HEK293 (cell line): ENCODE data around the gene ABTB2.

Experiments used
- GLIS1 ChIP-seq: fragments of 450-650 bp; formaldehyde crosslinking; IDR thresholded peaks from 2 replicates; pipeline ENCODE4 v1.5.1; 2016; ENCODE audit warnings: missing biosample characterization, missing genetic modification characterization
- KLF10 ChIP-seq: fragments of 450-650 bp; IDR thresholded peaks from 2 replicates; pipeline ENCODE4 v1.5.1; 2018; ENCODE audit warnings: missing biosample characterization, mild to moderate bottlenecking, missing genetic modification characterization
- KLF8 ChIP-seq: fragments of 450-650 bp; formaldehyde crosslinking; IDR thresholded peaks from 2 replicates; pipeline ENCODE4 v1.5.1; 2016; ENCODE audit warnings: missing biosample characterization, missing genetic modification characterization
- REPIN1 ChIP-seq: fragments of 450-650 bp; formaldehyde crosslinking; IDR thresholded peaks from 2 replicates; pipeline ENCODE4 v1.5.1; 2017; ENCODE audit warnings: missing biosample characterization, missing genetic modification characterization, low read depth
- SALL2 ChIP-seq: fragments of 450-650 bp; formaldehyde crosslinking; IDR thresholded peaks from 2 replicates; pipeline ENCODE4 v1.5.0; 2017; ENCODE audit warnings: missing biosample characterization, mild to moderate bottlenecking, missing genetic modification characterization, borderline replicate concordance
- SP7 ChIP-seq: fragments of 450-650 bp; formaldehyde crosslinking; IDR thresholded peaks from 2 replicates; pipeline ENCODE4 v1.5.1; 2016; ENCODE audit warnings: missing biosample characterization, missing genetic modification characterization
- ZBTB8A ChIP-seq: fragments of 450-650 bp; formaldehyde crosslinking; IDR thresholded peaks from 2 replicates; pipeline ENCODE4 v1.5.1; 2016; ENCODE audit warnings: missing biosample characterization, missing genetic modification characterization
- ZEB2 ChIP-seq: fragments of 450-650 bp; formaldehyde crosslinking; IDR thresholded peaks from 2 replicates; pipeline ENCODE4 v1.5.1; 2016; ENCODE audit warnings: missing biosample characterization, missing genetic modification characterization
- ZNF138 ChIP-seq: fragments of 450-650 bp; formaldehyde crosslinking; IDR thresholded peaks from 2 replicates; pipeline ENCODE4 v1.5.1; 2016; ENCODE audit warnings: missing biosample characterization, missing genetic modification characterization, borderline replicate concordance
- ZNF169 ChIP-seq: fragments of 450-650 bp; formaldehyde crosslinking; IDR thresholded peaks from 2 replicates; pipeline ENCODE4 v1.5.1; 2016; ENCODE audit warnings: missing biosample characterization, missing genetic modification characterization
- ZNF23 ChIP-seq: fragments of 450-650 bp; formaldehyde crosslinking; IDR thresholded peaks from 2 replicates; pipeline ENCODE4 v1.5.1; 2016; ENCODE audit warnings: missing biosample characterization, missing genetic modification characterization, borderline replicate concordance
- ZNF239 ChIP-seq: fragments of 450-650 bp; formaldehyde crosslinking; IDR thresholded peaks from 2 replicates; pipeline ENCODE4 v1.5.1; 2016; ENCODE audit warnings: missing biosample characterization, missing genetic modification characterization
- ZNF335 ChIP-seq: fragments of 450-650 bp; formaldehyde crosslinking; conservative IDR thresholded peaks from 2 replicates; pipeline ENCODE4 v1.5.1; 2016; ENCODE audit warnings: missing biosample characterization, missing genetic modification characterization
- ZNF501 ChIP-seq: fragments of 450-650 bp; formaldehyde crosslinking; IDR thresholded peaks from 2 replicates; pipeline ENCODE4 v1.5.1; 2016; ENCODE audit warnings: missing biosample characterization, missing genetic modification characterization
- ZNF529 ChIP-seq: fragments of 450-650 bp; formaldehyde crosslinking; IDR thresholded peaks from 2 replicates; pipeline ENCODE4 v1.5.1; 2017; ENCODE audit warnings: missing genetic modification characterization, missing biosample characterization; ENCODE audit not compliant: insufficient replicate concordance
- ZNF596 ChIP-seq: fragments of 450-650 bp; IDR thresholded peaks from 2 replicates; pipeline ENCODE4 v1.5.0; 2018; ENCODE audit warnings: missing biosample characterization, mild to moderate bottlenecking, missing genetic modification characterization, moderate library complexity
- ZNF76 ChIP-seq: fragments of 450-650 bp; formaldehyde crosslinking; IDR thresholded peaks from 2 replicates; pipeline ENCODE4; 2016; ENCODE audit warnings: low read depth, missing biosample characterization, missing genetic modification characterization, borderline replicate concordance
- ZNF792 ChIP-seq: fragments of 450-650 bp; formaldehyde crosslinking; IDR thresholded peaks from 2 replicates; pipeline ENCODE4 v1.5.1; 2016; ENCODE audit warnings: missing biosample characterization, missing genetic modification characterization
- TF ChIP-seq, protein P1 (sequence below): fragments of 450-650 bp; formaldehyde crosslinking; IDR thresholded peaks from 2 replicates; pipeline ENCODE4 v1.5.1; 2017; ENCODE audit warnings: missing biosample characterization, missing genetic modification characterization
- TF ChIP-seq, protein P2 (sequence below): fragments of 450-650 bp; formaldehyde crosslinking; IDR thresholded peaks from 2 replicates; pipeline ENCODE4; 2016; ENCODE audit warnings: missing biosample characterization, missing genetic modification characterization
- TF ChIP-seq, protein P3 (sequence below): fragments of 450-650 bp; formaldehyde crosslinking; IDR thresholded peaks from 2 replicates; pipeline ENCODE4 v1.5.1; 2016; ENCODE audit warnings: missing biosample characterization, missing genetic modification characterization
- TF ChIP-seq, protein P4 (sequence below): fragments of 450-650 bp; formaldehyde crosslinking; IDR thresholded peaks from 2 replicates; pipeline ENCODE4 v1.5.1; 2016; ENCODE audit warnings: missing biosample characterization, missing genetic modification characterization, low read depth
- TF ChIP-seq, protein P5 (sequence below): fragments of 450-650 bp; formaldehyde crosslinking; IDR thresholded peaks from 2 replicates; pipeline ENCODE4 v1.5.1; 2016; ENCODE audit warnings: missing biosample characterization, missing genetic modification characterization
- TF ChIP-seq, protein P6 (sequence below): fragments of 450-650 bp; formaldehyde crosslinking; IDR thresholded peaks from 2 replicates; pipeline ENCODE4 v1.5.1; 2016; ENCODE audit warnings: missing biosample characterization, missing genetic modification characterization
- TF ChIP-seq, protein P7 (sequence below): fragments of 450-650 bp; formaldehyde crosslinking; IDR thresholded peaks from 2 replicates; pipeline ENCODE4 v1.5.1; 2016; ENCODE audit warnings: missing biosample characterization, missing genetic modification characterization

ABTB2 gene

DNA sequence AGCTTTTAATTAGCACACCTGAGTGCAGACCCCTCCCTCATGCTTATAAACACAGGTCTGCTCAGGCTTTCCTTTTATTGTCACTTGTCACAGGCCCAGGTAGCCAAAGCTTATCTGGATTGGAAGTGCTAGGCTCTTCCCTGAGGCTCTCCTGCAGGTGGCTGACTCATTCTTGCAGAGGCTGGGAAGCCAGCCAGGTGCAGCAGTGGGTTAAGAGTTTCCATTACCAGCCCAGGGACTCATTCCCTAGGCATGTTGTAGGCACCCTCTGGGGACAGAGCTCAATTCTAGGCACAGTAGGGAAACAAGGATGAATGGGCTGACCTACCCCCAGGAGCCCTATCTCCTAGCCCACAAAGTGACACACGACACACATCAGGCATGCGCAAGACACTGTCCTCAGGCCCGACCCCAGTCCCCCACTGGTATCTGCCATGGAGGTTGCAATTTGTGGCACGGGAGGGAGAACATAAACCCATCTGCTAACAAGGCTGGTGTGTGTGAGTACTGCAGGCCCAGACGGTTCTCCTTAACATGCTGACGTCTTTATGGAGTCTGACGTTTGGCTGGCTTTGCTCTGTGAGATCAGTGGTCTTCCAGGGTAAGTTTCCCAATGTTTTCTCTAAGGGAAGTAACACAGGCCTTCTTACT, 94.2 kb downstream of the ABTB2 start (continued):
- TF ChIP-seq, protein P1, sequence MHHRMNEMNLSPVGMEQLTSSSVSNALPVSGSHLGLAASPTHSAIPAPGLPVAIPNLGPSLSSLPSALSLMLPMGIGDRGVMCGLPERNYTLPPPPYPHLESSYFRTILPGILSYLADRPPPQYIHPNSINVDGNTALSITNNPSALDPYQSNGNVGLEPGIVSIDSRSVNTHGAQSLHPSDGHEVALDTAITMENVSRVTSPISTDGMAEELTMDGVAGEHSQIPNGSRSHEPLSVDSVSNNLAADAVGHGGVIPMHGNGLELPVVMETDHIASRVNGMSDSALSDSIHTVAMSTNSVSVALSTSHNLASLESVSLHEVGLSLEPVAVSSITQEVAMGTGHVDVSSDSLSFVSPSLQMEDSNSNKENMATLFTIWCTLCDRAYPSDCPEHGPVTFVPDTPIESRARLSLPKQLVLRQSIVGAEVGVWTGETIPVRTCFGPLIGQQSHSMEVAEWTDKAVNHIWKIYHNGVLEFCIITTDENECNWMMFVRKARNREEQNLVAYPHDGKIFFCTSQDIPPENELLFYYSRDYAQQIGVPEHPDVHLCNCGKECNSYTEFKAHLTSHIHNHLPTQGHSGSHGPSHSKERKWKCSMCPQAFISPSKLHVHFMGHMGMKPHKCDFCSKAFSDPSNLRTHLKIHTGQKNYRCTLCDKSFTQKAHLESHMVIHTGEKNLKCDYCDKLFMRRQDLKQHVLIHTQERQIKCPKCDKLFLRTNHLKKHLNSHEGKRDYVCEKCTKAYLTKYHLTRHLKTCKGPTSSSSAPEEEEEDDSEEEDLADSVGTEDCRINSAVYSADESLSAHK (tag by site-specific recombination): peak; percentile 70
- TF ChIP-seq SP7 (0 out of 2 replicates have a peak, but pooled peaks have one; percentile 23), ZNF169 (tag by site-specific recombination) (no peak), ZNF792 (tag by site-specific recombination) (0 out of 2 replicates have a peak, but pooled peaks have one; percentile 50), REPIN1 (no peak), ZNF529 (tag by site-specific recombination) (no peak), ZBTB8A (tag by site-specific recombination) (peak; percentile 46), ZNF501 (tag by site-specific recombination) (peak; percentile 48; the same call in 1 of the 2 replicates), ZEB2 (peak; percentile 50; the same call in 1 of the 2 replicates), KLF10 (tag by site-specific recombination) (no peak), ZNF596 (tag by site-specific recombination) (no peak), ZNF335 (tag by site-specific recombination) (no peak), ZNF23 (tag by site-specific recombination) (no peak), ZNF138 (tag by site-specific recombination) (no peak), SALL2 (no peak), GLIS1 (tag by site-specific recombination) (peak; percentile 84), KLF8 (peak; percentile 51; the same call in 1 of the 2 replicates), ZNF76 (tag by site-specific recombination) (no peak), ZNF239 (no peak)
- TF ChIP-seq, protein P2, sequence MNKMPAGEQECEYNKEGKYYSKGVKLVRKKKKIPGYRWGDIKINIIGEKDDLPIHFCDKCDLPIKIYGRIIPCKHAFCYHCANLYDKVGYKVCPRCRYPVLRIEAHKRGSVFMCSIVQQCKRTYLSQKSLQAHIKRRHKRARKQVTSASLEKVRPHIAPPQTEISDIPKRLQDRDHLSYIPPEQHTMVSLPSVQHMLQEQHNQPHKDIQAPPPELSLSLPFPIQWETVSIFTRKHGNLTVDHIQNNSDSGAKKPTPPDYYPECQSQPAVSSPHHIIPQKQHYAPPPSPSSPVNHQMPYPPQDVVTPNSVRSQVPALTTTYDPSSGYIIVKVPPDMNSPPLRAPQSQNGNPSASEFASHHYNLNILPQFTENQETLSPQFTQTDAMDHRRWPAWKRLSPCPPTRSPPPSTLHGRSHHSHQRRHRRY (tag by site-specific recombination): no peak
- TF ChIP-seq, protein P3, sequence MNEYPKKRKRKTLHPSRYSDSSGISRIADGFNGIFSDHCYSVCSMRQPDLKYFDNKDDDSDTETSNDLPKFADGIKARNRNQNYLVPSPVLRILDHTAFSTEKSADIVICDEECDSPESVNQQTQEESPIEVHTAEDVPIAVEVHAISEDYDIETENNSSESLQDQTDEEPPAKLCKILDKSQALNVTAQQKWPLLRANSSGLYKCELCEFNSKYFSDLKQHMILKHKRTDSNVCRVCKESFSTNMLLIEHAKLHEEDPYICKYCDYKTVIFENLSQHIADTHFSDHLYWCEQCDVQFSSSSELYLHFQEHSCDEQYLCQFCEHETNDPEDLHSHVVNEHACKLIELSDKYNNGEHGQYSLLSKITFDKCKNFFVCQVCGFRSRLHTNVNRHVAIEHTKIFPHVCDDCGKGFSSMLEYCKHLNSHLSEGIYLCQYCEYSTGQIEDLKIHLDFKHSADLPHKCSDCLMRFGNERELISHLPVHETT: 0 out of 2 replicates have a peak, but pooled peaks have one; percentile 39
- TF ChIP-seq, protein P4, sequence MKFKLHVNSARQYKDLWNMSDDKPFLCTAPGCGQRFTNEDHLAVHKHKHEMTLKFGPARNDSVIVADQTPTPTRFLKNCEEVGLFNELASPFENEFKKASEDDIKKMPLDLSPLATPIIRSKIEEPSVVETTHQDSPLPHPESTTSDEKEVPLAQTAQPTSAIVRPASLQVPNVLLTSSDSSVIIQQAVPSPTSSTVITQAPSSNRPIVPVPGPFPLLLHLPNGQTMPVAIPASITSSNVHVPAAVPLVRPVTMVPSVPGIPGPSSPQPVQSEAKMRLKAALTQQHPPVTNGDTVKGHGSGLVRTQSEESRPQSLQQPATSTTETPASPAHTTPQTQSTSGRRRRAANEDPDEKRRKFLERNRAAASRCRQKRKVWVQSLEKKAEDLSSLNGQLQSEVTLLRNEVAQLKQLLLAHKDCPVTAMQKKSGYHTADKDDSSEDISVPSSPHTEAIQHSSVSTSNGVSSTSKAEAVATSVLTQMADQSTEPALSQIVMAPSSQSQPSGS (tag by site-specific recombination): no peak
- TF ChIP-seq, protein P5, sequence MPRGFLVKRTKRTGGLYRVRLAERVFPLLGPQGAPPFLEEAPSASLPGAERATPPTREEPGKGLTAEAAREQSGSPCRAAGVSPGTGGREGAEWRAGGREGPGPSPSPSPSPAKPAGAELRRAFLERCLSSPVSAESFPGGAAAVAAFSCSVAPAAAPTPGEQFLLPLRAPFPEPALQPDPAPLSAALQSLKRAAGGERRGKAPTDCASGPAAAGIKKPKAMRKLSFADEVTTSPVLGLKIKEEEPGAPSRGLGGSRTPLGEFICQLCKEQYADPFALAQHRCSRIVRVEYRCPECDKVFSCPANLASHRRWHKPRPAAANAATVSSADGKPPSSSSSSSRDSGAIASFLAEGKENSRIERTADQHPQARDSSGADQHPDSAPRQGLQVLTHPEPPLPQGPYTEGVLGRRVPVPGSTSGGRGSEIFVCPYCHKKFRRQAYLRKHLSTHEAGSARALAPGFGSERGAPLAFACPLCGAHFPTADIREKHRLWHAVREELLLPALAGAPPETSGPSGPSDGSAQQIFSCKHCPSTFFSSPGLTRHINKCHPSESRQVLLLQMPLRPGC (tag by site-specific recombination): no peak
- TF ChIP-seq, protein P6, sequence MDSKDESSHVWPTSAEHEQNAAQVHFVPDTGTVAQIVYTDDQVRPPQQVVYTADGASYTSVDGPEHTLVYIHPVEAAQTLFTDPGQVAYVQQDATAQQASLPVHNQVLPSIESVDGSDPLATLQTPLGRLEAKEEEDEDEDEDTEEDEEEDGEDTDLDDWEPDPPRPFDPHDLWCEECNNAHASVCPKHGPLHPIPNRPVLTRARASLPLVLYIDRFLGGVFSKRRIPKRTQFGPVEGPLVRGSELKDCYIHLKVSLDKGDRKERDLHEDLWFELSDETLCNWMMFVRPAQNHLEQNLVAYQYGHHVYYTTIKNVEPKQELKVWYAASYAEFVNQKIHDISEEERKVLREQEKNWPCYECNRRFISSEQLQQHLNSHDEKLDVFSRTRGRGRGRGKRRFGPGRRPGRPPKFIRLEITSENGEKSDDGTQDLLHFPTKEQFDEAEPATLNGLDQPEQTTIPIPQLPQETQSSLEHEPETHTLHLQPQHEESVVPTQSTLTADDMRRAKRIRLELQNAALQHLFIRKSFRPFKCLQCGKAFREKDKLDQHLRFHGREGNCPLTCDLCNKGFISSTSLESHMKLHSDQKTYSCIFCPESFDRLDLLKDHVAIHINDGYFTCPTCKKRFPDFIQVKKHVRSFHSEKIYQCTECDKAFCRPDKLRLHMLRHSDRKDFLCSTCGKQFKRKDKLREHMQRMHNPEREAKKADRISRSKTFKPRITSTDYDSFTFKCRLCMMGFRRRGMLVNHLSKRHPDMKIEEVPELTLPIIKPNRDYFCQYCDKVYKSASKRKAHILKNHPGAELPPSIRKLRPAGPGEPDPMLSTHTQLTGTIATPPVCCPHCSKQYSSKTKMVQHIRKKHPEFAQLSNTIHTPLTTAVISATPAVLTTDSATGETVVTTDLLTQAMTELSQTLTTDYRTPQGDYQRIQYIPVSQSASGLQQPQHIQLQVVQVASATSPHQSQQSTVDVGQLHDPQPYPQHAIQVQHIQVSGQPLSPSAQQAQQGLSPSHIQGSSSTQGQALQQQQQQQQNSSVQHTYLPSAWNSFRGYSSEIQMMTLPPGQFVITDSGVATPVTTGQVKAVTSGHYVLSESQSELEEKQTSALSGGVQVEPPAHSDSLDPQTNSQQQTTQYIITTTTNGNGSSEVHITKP (tag by site-specific recombination): no peak
- TF ChIP-seq, protein P7, sequence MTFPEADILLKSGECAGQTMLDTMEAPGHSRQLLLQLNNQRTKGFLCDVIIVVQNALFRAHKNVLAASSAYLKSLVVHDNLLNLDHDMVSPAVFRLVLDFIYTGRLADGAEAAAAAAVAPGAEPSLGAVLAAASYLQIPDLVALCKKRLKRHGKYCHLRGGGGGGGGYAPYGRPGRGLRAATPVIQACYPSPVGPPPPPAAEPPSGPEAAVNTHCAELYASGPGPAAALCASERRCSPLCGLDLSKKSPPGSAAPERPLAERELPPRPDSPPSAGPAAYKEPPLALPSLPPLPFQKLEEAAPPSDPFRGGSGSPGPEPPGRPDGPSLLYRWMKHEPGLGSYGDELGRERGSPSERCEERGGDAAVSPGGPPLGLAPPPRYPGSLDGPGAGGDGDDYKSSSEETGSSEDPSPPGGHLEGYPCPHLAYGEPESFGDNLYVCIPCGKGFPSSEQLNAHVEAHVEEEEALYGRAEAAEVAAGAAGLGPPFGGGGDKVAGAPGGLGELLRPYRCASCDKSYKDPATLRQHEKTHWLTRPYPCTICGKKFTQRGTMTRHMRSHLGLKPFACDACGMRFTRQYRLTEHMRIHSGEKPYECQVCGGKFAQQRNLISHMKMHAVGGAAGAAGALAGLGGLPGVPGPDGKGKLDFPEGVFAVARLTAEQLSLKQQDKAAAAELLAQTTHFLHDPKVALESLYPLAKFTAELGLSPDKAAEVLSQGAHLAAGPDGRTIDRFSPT (tag by site-specific recombination): peak; percentile 84
